ENCODE measurements around the gene POLE.
"Not testable (repeated sequence)": the region's sequence is repeated elsewhere in the genome, so short reads cannot be mapped to it uniquely, and the experiment has no call there.

Gene POLE

GRCh38 chr12:132615579-132616038 is 71.5 kb downstream of the POLE start:
- no peak for DNase-seq (ENCODE audit: low read depth, low spot score)

GRCh38 chr12:132614861-132615578 is 72.1 kb downstream of the POLE start:
- no peak for DNase-seq (ENCODE audit: low read depth, low spot score)

- no peak for DNase-seq (ENCODE audit: low read depth, low spot score)
These were observed 73.1 kb downstream of the POLE start for GRCh38 chr12:132614029-132614428.

GRCh38 chr12:132611620-132612019 is 75.5 kb downstream of the POLE start:
- DNase-seq (ENCODE audit: low read depth, low spot score): no peak

GRCh38 chr12:132610866-132611602 is 76.1 kb downstream of the POLE start:
- no peak for DNase-seq (ENCODE audit: low read depth, low spot score)

GRCh38 chr12:132610051-132610759 is 76.9 kb downstream of the POLE start, which contains the start of gene LRCOL1:
Gene LRCOL1 (minus strand): TSS chr12:132610582. CDS start chr12:132606251, 4,331 bp downstream.
- no peak for DNase-seq (ENCODE audit: low read depth, low spot score)

- no peak for DNase-seq (ENCODE audit: low read depth, low spot score)
These were observed 78.6 kb downstream of the POLE start for GRCh38 chr12:132608231-132609171.

- no peak for DNase-seq (ENCODE audit: low read depth, low spot score)
These were observed 80.2 kb downstream of the POLE start for GRCh38 chr12:132606927-132607326.

GRCh38 chr12:132606466-132606865 is 80.7 kb downstream of the POLE start:
- no peak for DNase-seq (ENCODE audit: low read depth, low spot score)

GRCh38 chr12:132605892-132606291 is 81.2 kb downstream of the POLE start:
- no peak for DNase-seq (ENCODE audit: low read depth, low spot score)

- DNase-seq (ENCODE audit: low read depth, low spot score): no peak
These were observed 82.3 kb downstream of the POLE start for GRCh38 chr12:132604668-132605441.

- no peak for DNase-seq (ENCODE audit: low read depth, low spot score)
These were observed 83.0 kb downstream of the POLE start for GRCh38 chr12:132604151-132604618.

GRCh38 chr12:132603240-132604150 is 83.6 kb downstream of the POLE start:
- no peak for DNase-seq (ENCODE audit: low read depth, low spot score)

GRCh38 chr12:132602572-132603239 is 84.4 kb downstream of the POLE start:
- no peak for DNase-seq (ENCODE audit: low read depth, low spot score)

- no peak for DNase-seq (ENCODE audit: low read depth, low spot score)
These were observed 85.8 kb downstream of the POLE start for GRCh38 chr12:132601171-132601883.

GRCh38 chr12:132600048-132601032 is 86.8 kb downstream of the POLE start:
- no peak for DNase-seq (ENCODE audit: low read depth, low spot score)

GRCh38 chr12:132599502-132599901 is 87.6 kb downstream of the POLE start:
- not testable (repeated sequence) for DNase-seq (ENCODE audit: low read depth, low spot score)

Data from smooth muscle cell of the brain vasculature (primary cell).